Measurements from ENCODE around the gene GALNT11.
"Not testable (repeated sequence)": the region's sequence is repeated elsewhere in the genome, so short reads cannot be mapped to it uniquely, and the experiment has no call there.

The GALNT11 gene

GRCh38 chr7:152027491-152028365 is 2.3 kb downstream of the GALNT11 start:
- not testable (repeated sequence) for DNase-seq (ENCODE audit: low spot score)

- DNase-seq (ENCODE audit: low spot score), result not testable (repeated sequence)
These were observed 4.6 kb downstream of the GALNT11 start for GRCh38 chr7:152030059-152030458.

- not testable (repeated sequence) for DNase-seq (ENCODE audit: low spot score)
These were observed 5.2 kb downstream of the GALNT11 start for GRCh38 chr7:152030639-152031038.

GRCh38 chr7:152035817-152036216 is 10.3 kb downstream of the GALNT11 start:
- no peak for DNase-seq (ENCODE audit: low spot score)

GRCh38 chr7:152038410-152038809 is 12.9 kb downstream of the GALNT11 start:
- not testable (repeated sequence) for DNase-seq (ENCODE audit: low spot score)

- not testable (repeated sequence) for DNase-seq (ENCODE audit: low spot score)
These were observed 17.6 kb downstream of the GALNT11 start for GRCh38 chr7:152043086-152043485.

- DNase-seq (ENCODE audit: low spot score), result not testable (repeated sequence)
These were observed 19.4 kb downstream of the GALNT11 start for GRCh38 chr7:152044909-152045308.

- no peak for DNase-seq (ENCODE audit: low spot score)
These were observed 21.1 kb downstream of the GALNT11 start for GRCh38 chr7:152046531-152046930.

- no peak for DNase-seq (ENCODE audit: low spot score)
These were observed 22.6 kb downstream of the GALNT11 start for GRCh38 chr7:152048051-152048450.

GRCh38 chr7:152050547-152050971 is 25.1 kb downstream of the GALNT11 start:
- peak; percentile 7 for DNase-seq (ENCODE audit: low spot score)

GRCh38 chr7:152051968-152052367 is 26.5 kb downstream of the GALNT11 start:
- DNase-seq (ENCODE audit: low spot score), result no peak

- DNase-seq (ENCODE audit: low spot score), result no peak
These were observed 27.3 kb downstream of the GALNT11 start for GRCh38 chr7:152052771-152053170.

- peak; percentile 48 for DNase-seq (ENCODE audit: low spot score)
These were observed 29.1 kb downstream of the GALNT11 start for GRCh38 chr7:152054367-152055230.

GRCh38 chr7:152056621-152057274 is 31.3 kb downstream of the GALNT11 start:
- no peak for DNase-seq (ENCODE audit: low spot score)

GRCh38 chr7:152059311-152059710 is 33.8 kb downstream of the GALNT11 start:
- DNase-seq (ENCODE audit: low spot score), result no peak

- DNase-seq (ENCODE audit: low spot score), result not testable (repeated sequence)
These were observed 35.6 kb downstream of the GALNT11 start for GRCh38 chr7:152061086-152061485.

- DNase-seq (ENCODE audit: low spot score), result not testable (repeated sequence)
These were observed 37.7 kb downstream of the GALNT11 start for GRCh38 chr7:152063192-152063591.

GRCh38 chr7:152063821-152064220 is 38.3 kb downstream of the GALNT11 start:
- not testable (repeated sequence) for DNase-seq (ENCODE audit: low spot score)

GRCh38 chr7:152065800-152066344 is 40.4 kb downstream of the GALNT11 start:
- not testable (repeated sequence) for DNase-seq (ENCODE audit: low spot score)

- no peak for DNase-seq (ENCODE audit: low spot score)
These were observed 46.9 kb downstream of the GALNT11 start for GRCh38 chr7:152072421-152072820.

- no peak for DNase-seq (ENCODE audit: low spot score)
These were observed 47.9 kb downstream of the GALNT11 start for GRCh38 chr7:152073352-152073751.

- DNase-seq (ENCODE audit: low spot score), result no peak
These were observed 49.2 kb downstream of the GALNT11 start for GRCh38 chr7:152074673-152075072.
